HG03060 (cell line): ENCODE measurements around the gene EXOC3L1.

Source experiments
- ATAC-seq: cut with Tn5 transposase; IDR thresholded peaks from one replicate; pipeline ENCODE4 v1.9.1; 2021; ENCODE audit warnings: low read depth, moderate number of reproducible peaks; ENCODE audit not compliant: unreplicated experiment

Gene EXOC3L1

DNA sequence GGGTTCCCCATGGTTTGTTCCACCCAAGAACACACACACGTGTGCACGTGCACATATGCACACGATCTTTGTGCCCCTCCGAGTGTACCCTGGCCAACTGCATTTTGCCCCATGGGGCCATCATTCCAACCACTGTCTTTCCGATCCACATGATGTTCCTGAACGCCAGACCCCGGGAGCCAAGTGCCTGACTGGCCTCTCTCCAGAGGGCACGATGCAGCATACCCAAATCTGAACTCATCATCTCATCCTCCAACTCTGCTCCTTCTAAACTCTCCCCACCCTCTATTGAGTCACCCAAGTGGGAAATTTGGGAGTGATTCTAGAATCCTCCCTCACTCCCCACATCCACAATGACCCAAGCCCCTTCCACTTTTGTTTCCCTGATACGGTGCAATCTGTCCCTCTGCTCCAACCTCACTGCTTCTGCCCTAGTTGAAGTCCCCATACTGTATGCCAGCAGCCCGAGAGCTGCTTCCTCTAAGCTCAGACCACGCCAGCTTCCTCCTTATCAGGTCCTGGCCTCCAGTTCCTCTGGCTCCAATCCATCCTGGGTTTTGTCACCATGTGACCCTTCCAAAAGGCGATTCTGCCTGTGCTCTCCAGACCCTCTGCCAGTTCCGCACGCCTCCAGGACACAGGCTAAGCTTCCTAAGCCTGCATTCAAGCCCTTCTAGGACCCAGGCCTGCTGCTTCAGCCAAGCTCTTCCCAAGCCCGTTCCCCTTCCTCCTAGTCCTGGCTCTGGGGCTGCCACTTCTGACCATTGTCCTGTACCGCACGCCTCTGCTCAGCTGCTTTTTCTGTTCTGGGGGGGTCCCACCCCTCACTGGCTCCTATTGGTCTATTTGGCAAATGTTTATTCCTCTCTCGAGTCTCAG is 26.9 kb upstream of the EXOC3L1 start:
- ATAC-seq, result no peak

GRCh38 chr16:67215706-67216105 is 25.8 kb upstream of the EXOC3L1 start:
- no peak for ATAC-seq

DNA sequence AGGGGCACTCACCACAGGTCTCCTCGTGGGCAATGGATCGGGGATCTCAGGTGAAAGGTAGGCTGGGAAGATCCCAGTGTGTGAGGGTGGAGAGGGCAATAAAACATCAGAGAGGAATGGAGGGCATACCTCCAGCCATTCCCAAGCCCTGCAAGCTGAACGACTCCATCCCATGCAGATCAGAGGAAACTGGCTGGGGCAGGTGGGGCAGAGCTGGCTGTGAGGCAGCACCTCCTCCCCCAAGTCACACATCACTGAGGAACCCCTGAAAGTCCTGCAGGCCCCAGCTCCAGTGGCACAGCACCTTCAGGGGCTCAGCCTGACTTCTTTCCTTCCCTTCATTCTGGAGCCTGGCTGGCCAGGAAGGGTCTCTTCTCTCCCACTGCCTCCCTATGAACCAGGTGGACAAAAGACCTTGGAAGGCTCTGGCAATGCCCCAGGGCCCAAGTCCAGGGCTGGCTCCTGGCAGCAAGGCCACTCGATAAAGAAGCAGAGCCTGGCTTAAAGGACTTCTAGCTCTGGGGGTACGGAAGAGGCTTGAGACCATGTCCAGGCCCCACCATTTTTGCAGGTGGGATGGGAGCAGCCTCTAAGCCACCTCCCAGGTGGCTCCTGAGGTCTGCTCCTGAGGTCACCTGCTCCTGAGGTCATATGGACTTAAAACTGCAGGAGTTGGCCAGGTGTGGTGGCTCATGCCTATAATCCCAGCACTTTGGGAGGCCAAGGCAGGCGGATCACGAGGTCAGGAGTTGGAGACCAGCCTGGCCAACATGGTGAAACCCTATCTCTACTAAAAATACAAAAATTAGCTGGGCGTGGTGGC is 23.5 kb upstream of the EXOC3L1 start:
- ATAC-seq, result no peak

- no peak for ATAC-seq
Measured at GRCh38 chr16:67212766-67213165, 22.8 kb upstream of the EXOC3L1 start.

GRCh38 chr16:67211674-67212073 is 21.7 kb upstream of the EXOC3L1 start:
- no peak for ATAC-seq

DNA sequence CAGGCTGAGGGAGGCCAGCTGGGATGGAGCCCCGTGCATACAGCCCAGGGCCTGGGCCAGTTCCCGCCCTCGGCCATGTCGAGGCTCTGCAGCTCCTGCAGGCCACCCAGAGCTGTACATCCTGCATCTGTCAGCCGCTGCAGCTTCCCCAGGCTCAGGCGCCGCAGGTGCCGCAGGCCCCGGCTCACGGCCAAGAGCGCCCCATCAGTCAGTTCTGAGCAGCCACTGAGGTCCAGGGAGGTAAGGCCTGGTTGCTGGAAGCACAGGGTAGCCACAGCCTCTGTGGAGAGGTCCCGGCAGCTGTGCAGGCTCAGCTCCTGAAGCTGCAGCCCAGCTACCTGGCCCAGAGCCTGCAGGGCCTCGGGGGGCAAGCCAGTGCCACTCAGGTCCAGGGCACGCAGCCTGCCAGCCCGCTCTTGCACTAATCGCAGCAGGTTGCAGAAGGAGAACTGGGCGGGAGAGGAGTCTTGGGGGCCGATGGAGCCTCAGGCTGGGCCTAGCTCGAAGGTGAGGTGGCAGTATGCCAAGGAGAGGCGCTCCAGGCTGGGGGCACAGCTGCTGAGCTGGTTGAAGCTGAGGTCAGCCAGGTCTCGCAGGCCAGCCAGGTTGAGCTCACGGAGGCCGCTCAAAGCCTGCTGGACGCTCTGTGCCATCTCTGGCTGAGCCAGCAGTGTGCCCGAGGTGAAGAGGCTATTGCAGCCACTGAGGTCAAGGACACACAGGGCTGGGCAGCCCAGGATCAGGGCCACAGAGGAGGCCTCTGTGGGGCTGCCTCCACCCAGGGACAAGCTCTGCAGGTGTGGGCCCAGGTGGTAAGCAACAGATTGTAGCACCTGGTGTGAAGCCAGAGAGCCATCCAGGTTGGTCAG is 20.4 kb upstream of the EXOC3L1 start:
- ATAC-seq, result no peak

GRCh38 chr16:67209565-67209964 is 19.6 kb upstream of the EXOC3L1 start:
- no peak for ATAC-seq

GRCh38 chr16:67208154-67208896 is 18.4 kb upstream of the EXOC3L1 start:
- ATAC-seq, result no peak

GRCh38 chr16:67207249-67208091 is 17.5 kb upstream of the EXOC3L1 start:
- ATAC-seq, result no peak

DNA sequence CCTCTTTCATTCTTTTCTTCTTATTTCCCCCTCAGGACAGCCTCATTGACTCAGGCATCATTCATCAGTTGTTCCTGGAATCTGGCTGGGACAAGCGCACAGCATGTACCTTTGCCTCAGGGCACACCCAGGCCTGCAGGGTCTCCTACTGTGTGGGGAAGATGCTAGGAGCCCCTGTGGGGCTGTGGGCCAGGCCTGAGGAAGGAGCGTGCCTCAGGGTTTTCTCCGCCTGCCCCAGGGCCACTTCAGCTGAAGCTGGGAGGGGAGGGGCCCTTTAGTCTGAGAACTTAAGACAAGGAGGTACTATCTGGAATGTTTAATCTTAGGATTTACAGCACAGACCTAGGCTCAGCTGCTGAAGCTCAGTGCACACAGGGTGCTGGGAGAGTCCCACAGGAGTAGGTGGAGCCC is 16.9 kb upstream of the EXOC3L1 start:
- ATAC-seq, result no peak

DNA sequence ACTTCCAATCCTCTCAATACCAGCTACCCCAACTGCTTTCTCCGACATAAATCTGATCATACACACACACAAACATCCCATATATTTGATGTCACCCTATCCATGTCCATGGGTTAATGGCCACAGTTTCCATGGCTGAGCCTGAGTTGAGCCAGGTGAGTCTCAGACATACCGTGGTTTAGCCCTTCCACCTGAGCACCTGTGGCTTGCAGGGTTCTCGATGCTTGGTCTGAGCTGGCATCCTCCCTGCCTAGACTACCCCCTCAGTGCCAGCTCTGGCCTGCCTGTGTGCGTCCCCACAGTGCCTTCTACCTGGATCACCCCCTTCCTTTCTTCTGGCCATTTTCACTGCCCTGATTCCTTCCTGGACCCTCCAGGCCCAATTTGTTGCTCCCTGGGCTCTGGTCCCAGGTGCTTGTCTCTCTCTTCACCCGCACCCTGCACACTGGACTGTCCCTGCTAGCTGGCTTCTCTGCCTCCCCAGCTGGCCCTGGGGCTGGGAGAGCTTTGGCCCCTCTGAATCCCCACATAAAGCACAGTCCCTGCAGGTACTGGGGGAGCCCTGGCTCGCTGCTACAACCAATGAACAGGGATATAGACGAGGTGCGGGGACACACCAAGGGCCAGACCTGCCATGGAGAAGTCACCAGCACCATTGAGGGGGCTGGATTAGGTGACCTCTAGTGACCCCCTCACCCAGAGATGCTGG is 16.3 kb upstream of the EXOC3L1 start:
- ATAC-seq, result no peak

DNA sequence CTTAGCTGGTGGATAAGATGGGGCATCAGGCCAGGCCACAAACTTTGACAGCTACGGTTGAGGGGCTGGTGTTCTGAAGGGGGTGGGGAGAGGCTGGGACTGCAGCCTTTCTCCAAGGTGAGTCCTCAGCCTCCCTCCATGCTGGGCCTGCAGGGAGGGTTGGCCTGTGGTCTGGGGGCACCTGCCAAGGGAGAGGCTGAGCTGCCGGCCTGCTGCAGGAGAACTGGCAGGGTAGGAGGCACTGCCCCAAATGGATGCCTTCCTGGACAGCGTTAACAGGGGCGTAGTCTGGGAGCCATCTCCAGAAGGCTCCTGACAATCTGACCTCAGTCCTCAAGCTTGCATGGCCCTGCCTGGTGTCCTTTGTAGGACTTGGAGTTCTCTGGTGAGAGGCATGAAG is 14.1 kb upstream of the EXOC3L1 start:
- ATAC-seq, result no peak

DNA sequence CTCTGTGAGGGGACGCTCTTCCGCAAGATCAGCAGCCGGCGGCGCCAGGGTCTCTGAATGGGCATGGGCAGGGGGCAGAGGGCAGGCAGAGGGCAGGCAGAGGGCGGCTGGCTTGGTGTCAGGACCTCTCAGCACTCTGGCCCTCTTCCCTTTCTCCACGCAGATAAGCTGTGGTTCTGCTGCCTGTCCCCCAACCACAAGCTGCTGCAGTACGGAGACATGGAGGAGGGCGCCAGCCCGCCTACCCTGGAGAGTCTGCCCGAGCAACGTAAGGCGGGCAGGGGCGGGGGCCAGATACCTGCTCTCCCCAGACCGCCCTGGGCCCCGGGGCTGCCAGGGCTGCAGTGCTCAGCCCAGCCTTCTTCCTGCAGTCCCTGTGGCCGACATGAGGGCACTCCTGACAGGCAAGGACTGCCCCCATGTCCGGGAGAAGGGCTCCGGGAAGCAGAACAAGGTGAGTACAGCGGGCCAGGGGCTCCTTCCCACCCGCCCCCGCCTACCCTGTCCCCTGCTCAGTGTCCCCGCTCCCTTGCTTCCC is 13.1 kb upstream of the EXOC3L1 start:
- no peak for ATAC-seq

DNA sequence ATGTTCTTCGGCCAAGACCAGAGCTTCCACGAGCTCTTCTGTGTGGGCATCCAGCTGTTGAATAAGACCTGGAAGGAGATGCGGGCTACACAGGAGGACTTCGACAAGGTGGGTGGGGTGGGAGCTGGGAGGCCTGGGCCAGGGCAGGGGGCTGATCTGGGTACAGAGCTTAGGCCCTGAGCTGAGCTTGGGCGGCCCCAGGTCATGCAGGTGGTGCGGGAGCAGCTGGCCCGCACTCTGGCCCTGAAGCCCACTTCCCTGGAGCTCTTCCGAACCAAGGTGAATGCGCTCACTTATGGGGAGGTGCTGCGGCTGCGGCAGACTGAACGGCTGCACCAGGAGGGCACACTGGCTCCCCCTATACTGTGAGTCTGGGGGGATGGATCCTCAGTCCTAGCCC is 12.5 kb upstream of the EXOC3L1 start:
- ATAC-seq, result no peak

- no peak for ATAC-seq
Measured at GRCh38 chr16:67201411-67202345, 11.7 kb upstream of the EXOC3L1 start.

GRCh38 chr16:67200491-67200890 is 10.6 kb upstream of the EXOC3L1 start:
- ATAC-seq, result no peak

DNA sequence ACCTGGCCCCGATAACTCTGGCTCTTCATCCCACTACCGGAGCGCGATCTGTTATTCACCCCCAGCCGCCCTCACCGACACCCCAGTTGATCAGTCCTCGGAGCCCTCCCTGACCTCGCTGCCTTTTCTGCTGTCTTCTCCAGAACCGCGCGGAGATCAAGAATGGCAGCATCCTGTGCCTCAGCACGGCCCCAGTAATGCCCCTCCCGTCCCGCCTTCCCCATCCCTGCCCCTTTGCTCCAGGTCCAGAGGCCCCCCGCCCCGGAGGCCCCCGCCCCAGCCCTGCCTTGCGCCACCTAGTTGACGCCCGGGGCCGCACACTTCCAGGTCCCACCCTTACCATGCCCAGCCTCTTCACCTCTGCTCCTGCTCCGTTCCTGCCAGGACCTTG is 9.9 kb upstream of the EXOC3L1 start:
- no peak for ATAC-seq
